Skeletal muscle satellite cell (primary cell): ENCODE measurements around the gene CACUL1. TPM values are rescaled to one million over a fixed set of nuclear protein-coding genes. Genes with fewer than 3 reads are reported as not detected.
"Not testable (repeated sequence)": the region's sequence is repeated elsewhere in the genome, so short reads cannot be mapped to it uniquely, and the experiment has no call there.

ENCODE experiments used
- H3K27me3 ChIP-seq: 2 replicates; pipeline ENCODE4 v1.7.0; 2013; ENCODE audit warnings: low read length; ENCODE audit not compliant: control insufficient read depth, insufficient read depth
- H3K36me3 ChIP-seq: 2 replicates; pipeline ENCODE4 v1.7.0; 2013; ENCODE audit warnings: mild to moderate bottlenecking, control low read depth, low read length; ENCODE audit not compliant: insufficient read depth
- H3K4me1 ChIP-seq: 2 replicates; pipeline ENCODE4 v1.7.0; 2013; ENCODE audit warnings: low read length; ENCODE audit not compliant: control insufficient read depth, insufficient read depth
- H3K4me2 ChIP-seq: 2 replicates; pipeline ENCODE4 v1.7.0; 2013; ENCODE audit warnings: mild to moderate bottlenecking, low read length
- H3K4me3 ChIP-seq: 2 replicates; pipeline ENCODE4 v1.7.0; 2013; ENCODE audit warnings: low read length
- H3K9ac ChIP-seq: 2 replicates; pipeline ENCODE4 v1.7.0; 2013; ENCODE audit warnings: mild to moderate bottlenecking, low read depth, low read length, moderate library complexity
- H3K9me3 ChIP-seq: replicated peaks from 2 replicates; pipeline ENCODE4 v1.7.0; 2013; ENCODE audit warnings: mild to moderate bottlenecking, control low read depth, low read length
- total RNA-seq: library from RNA; depleted of rRNA; stranded (reverse); fragments of >200 nt; gene quantifications from 2 replicates; pipeline ENCODE4 v1.2.3, GENCODE V29; 2012; rRNA removed

Gene CACUL1
- total RNA-seq = 21.8 and 27.9 TPM in 2 replicates

- H3K4me1 ChIP-seq = peaks cover 23% of the 10 kb centered on the region
- peaks cover 2% of the 10 kb centered on the region for H3K36me3 ChIP-seq
- H3K4me2 ChIP-seq = peak within 1 kb of the TSS; percentile 99
- peak within 1 kb of the TSS; percentile 99 for H3K4me3 ChIP-seq
- peak within 1 kb of the TSS; percentile 92 for H3K9ac ChIP-seq
- no peaks in the 10 kb centered on the region for H3K9me3 ChIP-seq
- peaks cover 3% of the 10 kb centered on the region for H3K27me3 ChIP-seq
Observed at GRCh38 chr10:118754556-118755423, at the start of gene CACUL1. Gene CACUL1, minus strand, starts transcription at chr10:118754970. Its CDS starts 208 bp downstream, at chr10:118754762.

- no peaks in the 10 kb centered on the region for H3K36me3 ChIP-seq
- peaks cover 3% of the 10 kb centered on the region for H3K27me3 ChIP-seq
- no peak overlapping the region for H3K4me3 ChIP-seq
- no peak overlapping the region for H3K9ac ChIP-seq
- no peaks in the 10 kb centered on the region for H3K9me3 ChIP-seq
- H3K4me1 ChIP-seq = no peaks in the 10 kb centered on the region
- no peak overlapping the region for H3K4me2 ChIP-seq
Observed at GRCh38 chr10:118804262-118804773, 49.5 kb upstream of the CACUL1 start.

- no peak overlapping the region for H3K4me3 ChIP-seq
- no peaks in the 10 kb centered on the region for H3K9me3 ChIP-seq
- peaks cover 14% of the 10 kb centered on the region for H3K27me3 ChIP-seq
- H3K4me1 ChIP-seq = no peaks in the 10 kb centered on the region
- H3K36me3 ChIP-seq = no peaks in the 10 kb centered on the region
- no peak overlapping the region for H3K9ac ChIP-seq
- H3K4me2 ChIP-seq = no peak overlapping the region
Observed at GRCh38 chr10:118802126-118802793, 47.5 kb upstream of the CACUL1 start.

- Histone ChIP-seq H3K36me3 (no peaks in the 10 kb centered on the region), H3K4me3 (no peak overlapping the region), H3K4me2 (no peak overlapping the region), H3K9me3 (no peaks in the 10 kb centered on the region), H3K4me1 (no peaks in the 10 kb centered on the region), H3K9ac (no peak overlapping the region), H3K27me3 (peaks cover 14% of the 10 kb centered on the region)
Observed at GRCh38 chr10:118800920-118801319, 46.1 kb upstream of the CACUL1 start.

- Histone ChIP-seq H3K9ac (no peak overlapping the region), H3K27me3 (peaks cover 14% of the 10 kb centered on the region), H3K4me2 (no peak overlapping the region), H3K4me3 (no peak overlapping the region), H3K36me3 (no peaks in the 10 kb centered on the region), H3K9me3 (no peaks in the 10 kb centered on the region), H3K4me1 (no peaks in the 10 kb centered on the region)
Observed at GRCh38 chr10:118799777-118800176, 45.0 kb upstream of the CACUL1 start.

GRCh38 chr10:118798231-118798662, 43.5 kb upstream of the CACUL1 start:
- H3K4me1 ChIP-seq = no peaks in the 10 kb centered on the region
- H3K9me3 ChIP-seq = no peaks in the 10 kb centered on the region
- H3K4me3 ChIP-seq = no peak overlapping the region
- no peaks in the 10 kb centered on the region for H3K36me3 ChIP-seq
- H3K9ac ChIP-seq = no peak overlapping the region
- peaks cover 14% of the 10 kb centered on the region for H3K27me3 ChIP-seq
- no peak overlapping the region for H3K4me2 ChIP-seq

GRCh38 chr10:118794971-118795370, 40.2 kb upstream of the CACUL1 start:
- not testable (repeated sequence) for H3K9ac ChIP-seq, H3K4me3 ChIP-seq, H3K4me2 ChIP-seq, H3K4me1 ChIP-seq, H3K36me3 ChIP-seq, H3K9me3 ChIP-seq
- H3K27me3 ChIP-seq = peaks cover 11% of the 10 kb centered on the region

GRCh38 chr10:118793545-118793944, 38.8 kb upstream of the CACUL1 start:
- no peaks in the 10 kb centered on the region for H3K4me1 ChIP-seq
- H3K9me3 ChIP-seq = no peaks in the 10 kb centered on the region
- no peak overlapping the region for H3K4me2 ChIP-seq
- H3K36me3 ChIP-seq = no peaks in the 10 kb centered on the region
- no peak overlapping the region for H3K9ac ChIP-seq
- no peak overlapping the region for H3K4me3 ChIP-seq
- H3K27me3 ChIP-seq = peaks cover 6% of the 10 kb centered on the region

- H3K9me3 ChIP-seq = no peaks in the 10 kb centered on the region
Observed at GRCh38 chr10:118792526-118792925, 37.8 kb upstream of the CACUL1 start.

GRCh38 chr10:118790058-118790457, 35.3 kb upstream of the CACUL1 start:
- Histone ChIP-seq H3K4me3 (no peak overlapping the region), H3K4me2 (no peak overlapping the region), H3K9me3 (no peaks in the 10 kb centered on the region), H3K36me3 (no peaks in the 10 kb centered on the region), H3K4me1 (no peaks in the 10 kb centered on the region), H3K9ac (no peak overlapping the region), H3K27me3 (peaks cover 4% of the 10 kb centered on the region)

More at GRCh38 chr10:118792526-118792925, 37.8 kb upstream of the CACUL1 start:
- Histone ChIP-seq H3K36me3 (no peaks in the 10 kb centered on the region), H3K4me3 (no peak overlapping the region), H3K4me2 (no peak overlapping the region), H3K4me1 (no peaks in the 10 kb centered on the region), H3K9ac (no peak overlapping the region), H3K27me3 (peaks cover under 1% of the 10 kb centered on the region)

- H3K4me3 ChIP-seq = no peak overlapping the region
- H3K9me3 ChIP-seq = no peaks in the 10 kb centered on the region
- H3K9ac ChIP-seq = no peak overlapping the region
- H3K4me1 ChIP-seq = no peaks in the 10 kb centered on the region
- no peak overlapping the region for H3K4me2 ChIP-seq
- H3K27me3 ChIP-seq = peaks cover 4% of the 10 kb centered on the region
- no peaks in the 10 kb centered on the region for H3K36me3 ChIP-seq
Observed at GRCh38 chr10:118785551-118785950, 30.8 kb upstream of the CACUL1 start.
